HepG2 (cell line): ENCODE measurements around the gene DCDC1. TPM values are rescaled to one million over a fixed set of nuclear protein-coding genes. Genes with fewer than 3 reads are reported as not detected.

Experiments
- ATAC-seq: fragments of 200-7000 bp; cut with Tn5 transposase; 3 replicates; pipeline ENCODE4 v1.9.1; 2020; ENCODE audit warnings: mild to moderate bottlenecking, moderate library complexity
- BruUV-seq: library from RNA; stranded (reverse); fragments of 400-500 nt; replicated peaks from 2 replicates; lab custom pipeline; 2021; lab: Mats Ljungman, UMichigan
- CTCF ChIA-PET: fragments of 300-600 bp; formaldehyde crosslinking; extraction: SDS; loops from one replicate; lab custom pipeline; 2021; ENCODE audit warnings: low total read pairs, inconsistent platforms, low intra/inter-chr PET ratio; lab: Yijun Ruan, JAX
- POLR2A ChIA-PET: fragments of 350-600 bp; sonication (Branson Sonifier 250); formaldehyde crosslinking; loops from one replicate; lab custom pipeline; 2020; ENCODE audit warnings: antibody characterized with exemption, inconsistent platforms; lab: Yijun Ruan, JAX
- DNase-seq: peaks from one replicate; pipeline ENCODE4 v3.0.0-alpha.2; 2015; ENCODE audit warnings: low spot score
- FAIRE-seq: peaks from 3 replicates; lab custom pipeline; 2011; peaks lifted over from hg19 to GRCh38; lab: Jason Lieb, UNC
- H2AFZ ChIP-seq: one replicate; pipeline ENCODE4 v1.6.1; 2011; ENCODE audit warnings: low read length, inconsistent platforms
- H3K27ac ChIP-seq: fragments of 300-600 bp; 3 replicates; pipeline ENCODE4 v1.8.0; 2011; ENCODE audit warnings: mixed run types, mild to moderate bottlenecking, mixed read lengths, low read length, inconsistent platforms; ENCODE audit not compliant: insufficient read depth; ENCODE audit errors: extremely low read length
- H3K27me3 ChIP-seq, 2 experiments: fragments of 200-600 bp in 1 of 2; 2 replicates in 1 of 2; 3 replicates in 1 of 2; pipeline versions ENCODE4 v1.6.0 to v1.8.0; 2011; ENCODE audit warnings: low read length in 2 of 2, mild to moderate bottlenecking in 2 of 2, moderate library complexity in 2 of 2, inconsistent platforms in 1 of 2; ENCODE audit not compliant: insufficient read depth in 2 of 2, control insufficient read depth in 1 of 2
- H3K36me3 ChIP-seq, 2 experiments: fragments of 200-600 bp in 1 of 2; replicated peaks in 1 of 2; 2 replicates in 1 of 2; 3 replicates in 1 of 2; pipeline versions ENCODE4 v1.5.1 to v1.8.0; 2011; ENCODE audit warnings: low read length in 2 of 2, inconsistent platforms in 1 of 2; ENCODE audit not compliant: insufficient read depth in 2 of 2, control insufficient read depth in 1 of 2
- H3K4me1 ChIP-seq: 2 replicates; pipeline ENCODE4 v1.5.1; 2012; ENCODE audit warnings: low read length, inconsistent platforms; ENCODE audit not compliant: insufficient read depth
- H3K4me2 ChIP-seq: 2 replicates; pipeline ENCODE4 v1.6.0; 2011; ENCODE audit warnings: low read depth, low read length, inconsistent platforms
- H3K4me3 ChIP-seq, 3 experiments: fragments of 200-600 bp in 1 of 3; sonication (generic), shearing (Covaris generic) in 1 of 3; replicated peaks in 1 of 3; 2 replicates each; pipeline ENCODE4 v1.5.1; 2011 to 2016; ENCODE audit warnings: low read length in 3 of 3, inconsistent platforms in 2 of 3, low read depth in 2 of 3, mild to moderate bottlenecking in 2 of 3, control low read depth in 1 of 3, mixed read lengths in 1 of 3; ENCODE audit not compliant: insufficient read depth in 1 of 3
- H3K79me2 ChIP-seq: one replicate; pipeline ENCODE4 v1.6.1; 2011; ENCODE audit warnings: low read length, inconsistent platforms; ENCODE audit not compliant: insufficient read depth
- H3K9ac ChIP-seq: 2 replicates; pipeline ENCODE4 v1.6.0; 2011; ENCODE audit warnings: mild to moderate bottlenecking, low read depth, low read length, inconsistent platforms; ENCODE audit not compliant: insufficient read depth
- H3K9me3 ChIP-seq: 2 replicates; pipeline ENCODE4 v1.5.1; 2012; ENCODE audit warnings: mild to moderate bottlenecking, low read length
- H4K20me1 ChIP-seq: 2 replicates; pipeline ENCODE4 v1.6.0; 2011; ENCODE audit warnings: inconsistent platforms, mild to moderate bottlenecking, low read length, moderate library complexity; ENCODE audit not compliant: insufficient read depth
- BCL6 ChIP-seq: IDR thresholded peaks from 2 replicates; pipeline ENCODE4 v1.6.1; 2016; ENCODE audit warnings: missing genetic modification reagents, missing compliant biosample characterization
- HDAC2 ChIP-seq: sonication (generic); formaldehyde crosslinking; IDR thresholded peaks from 2 replicates; pipeline ENCODE4 v1.4.0; 2020; ENCODE audit warnings: missing genetic modification reagents
- KLF15 ChIP-seq: sonication (generic); formaldehyde crosslinking; IDR thresholded peaks from 2 replicates; pipeline ENCODE4 v1.8.1; 2023; ENCODE audit warnings: borderline replicate concordance, mild to moderate bottlenecking, inconsistent platforms, missing genetic modification reagents, mixed read lengths
- PRPF4 ChIP-seq: fragments of 200-400 bp; formaldehyde crosslinking; IDR thresholded peaks from 2 replicates; pipeline ENCODE4 v1.6.1; 2016; ENCODE audit warnings: low read length, low read depth; ENCODE audit not compliant: poor library complexity, severe bottlenecking
- ZMYM3 ChIP-seq: sonication (generic); formaldehyde crosslinking; IDR thresholded peaks from 2 replicates; pipeline ENCODE4 v1.5.1; 2020; ENCODE audit warnings: mild to moderate bottlenecking, missing genetic modification reagents
- ZNF567 ChIP-seq: sonication (generic); formaldehyde crosslinking; IDR thresholded peaks from 2 replicates; pipeline ENCODE4 v1.8.1; 2023; ENCODE audit warnings: mild to moderate bottlenecking, missing genetic modification reagents, borderline replicate concordance
- WGBS: methylation state at CpG from one replicate; pipeline ENCODE4 v1.1.6; 2017; ENCODE audit warnings: low lambda C conversion rate; 5-methylcytosine and 5-hydroxymethylcytosine counted together
- in situ Hi-C: cut with HindIII; loops from 2 replicates; pipeline ENCODE4 v1.10.0; 2017; ENCODE audit warnings: low pct_unique_long_range_greater_than_20kb; ENCODE audit not compliant: extremely low pct_ligation_motif_present
- intact Hi-C: fragments of 100-400 bp; cut with micrococcal nuclease; formaldehyde crosslinking; loops from one replicate; pipeline ENCODE4 v1.10.0; 2022; ENCODE audit not compliant: unreplicated experiment
- polyA plus RNA-seq, 8 experiments: library from polyadenylated mRNA; depleted of rRNA in 3 of 8; stranded (reverse) in 7 of 8; unstranded in 1 of 8; fragments of >200 nt; fragmentation: Illumina TruSeq in 4 of 8; extraction: Trizol in 4 of 8; gene quantifications; 2 replicates each; pipeline versions ENCODE4 v1.2.1 to v1.2.3, GENCODE V29; 2011 to 2016; ENCODE audit warnings: low read depth in 4 of 8, missing spikeins in 1 of 8, mixed read lengths in 1 of 8; ENCODE audit not compliant: insufficient read depth in 1 of 8
- total RNA-seq, 5 experiments: library from RNA; depleted of rRNA; stranded (reverse); fragments of >200 nt; fragmentation: Illumina TruSeq; extraction: Trizol; gene quantifications; 2 replicates each; pipeline ENCODE4 v1.2.3, GENCODE V29; 2016; ENCODE audit warnings: low read depth in 1 of 5
- TF ChIP-seq, protein P1 (sequence below), 2 experiments: IDR thresholded peaks; 2 replicates each; pipeline ENCODE4 v1.6.1; 2011 to 2012; ENCODE audit warnings: low read length in 2 of 2, borderline replicate concordance in 1 of 2, low read depth in 1 of 2, mild to moderate bottlenecking in 1 of 2, moderate library complexity in 1 of 2

DCDC1 gene
- total and polyA plus RNA-seq, 2 of the 13 experiments (the other 11 are each of a cell fraction or from before 2014, with no cell fraction given): 0.12 to 0.27 TPM

DNA sequence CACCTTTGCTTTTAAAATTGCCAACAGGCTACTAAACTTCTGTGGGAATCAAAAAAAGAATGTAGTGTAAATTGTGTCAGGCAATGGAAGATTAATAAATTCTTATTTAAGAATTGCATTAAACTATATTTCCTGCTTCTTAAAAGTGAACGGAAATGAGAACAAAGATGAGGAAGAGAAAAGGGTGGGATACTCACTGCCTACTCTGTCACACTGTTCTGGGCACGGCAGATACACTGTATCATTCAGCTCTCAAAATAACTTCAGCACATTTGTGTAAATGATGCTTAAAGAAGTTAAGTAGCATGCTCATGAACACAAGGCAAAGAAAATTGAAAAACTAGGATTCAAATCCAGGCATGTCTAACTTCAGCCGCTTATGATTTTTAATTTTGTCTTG, 218.7 kb downstream of the DCDC1 start:
- H2AFZ ChIP-seq: no peak overlapping the region
- ChIA-PET POLR2A (no interaction called here), CTCF (no interaction called here)
- H3K27ac ChIP-seq: no peak overlapping the region
- ATAC-seq (no peak), FAIRE-seq (no peak), DNase-seq (no peak)
- TF ChIP-seq HDAC2 (no peak), PRPF4 (no peak), ZMYM3 (CRISPR knock-in tag) (no peak), BCL6 (no peak), KLF15 (no peak), ZNF567 (CRISPR knock-in tag) (no peak)
- TF ChIP-seq, protein P1, sequence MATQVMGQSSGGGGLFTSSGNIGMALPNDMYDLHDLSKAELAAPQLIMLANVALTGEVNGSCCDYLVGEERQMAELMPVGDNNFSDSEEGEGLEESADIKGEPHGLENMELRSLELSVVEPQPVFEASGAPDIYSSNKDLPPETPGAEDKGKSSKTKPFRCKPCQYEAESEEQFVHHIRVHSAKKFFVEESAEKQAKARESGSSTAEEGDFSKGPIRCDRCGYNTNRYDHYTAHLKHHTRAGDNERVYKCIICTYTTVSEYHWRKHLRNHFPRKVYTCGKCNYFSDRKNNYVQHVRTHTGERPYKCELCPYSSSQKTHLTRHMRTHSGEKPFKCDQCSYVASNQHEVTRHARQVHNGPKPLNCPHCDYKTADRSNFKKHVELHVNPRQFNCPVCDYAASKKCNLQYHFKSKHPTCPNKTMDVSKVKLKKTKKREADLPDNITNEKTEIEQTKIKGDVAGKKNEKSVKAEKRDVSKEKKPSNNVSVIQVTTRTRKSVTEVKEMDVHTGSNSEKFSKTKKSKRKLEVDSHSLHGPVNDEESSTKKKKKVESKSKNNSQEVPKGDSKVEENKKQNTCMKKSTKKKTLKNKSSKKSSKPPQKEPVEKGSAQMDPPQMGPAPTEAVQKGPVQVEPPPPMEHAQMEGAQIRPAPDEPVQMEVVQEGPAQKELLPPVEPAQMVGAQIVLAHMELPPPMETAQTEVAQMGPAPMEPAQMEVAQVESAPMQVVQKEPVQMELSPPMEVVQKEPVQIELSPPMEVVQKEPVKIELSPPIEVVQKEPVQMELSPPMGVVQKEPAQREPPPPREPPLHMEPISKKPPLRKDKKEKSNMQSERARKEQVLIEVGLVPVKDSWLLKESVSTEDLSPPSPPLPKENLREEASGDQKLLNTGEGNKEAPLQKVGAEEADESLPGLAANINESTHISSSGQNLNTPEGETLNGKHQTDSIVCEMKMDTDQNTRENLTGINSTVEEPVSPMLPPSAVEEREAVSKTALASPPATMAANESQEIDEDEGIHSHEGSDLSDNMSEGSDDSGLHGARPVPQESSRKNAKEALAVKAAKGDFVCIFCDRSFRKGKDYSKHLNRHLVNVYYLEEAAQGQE (IDR thresholded peaks at IDR 0.05; ENCODE audit: borderline replicate concordance in 1 of 2, low read depth in 1 of 2, low read length in 2 of 2): no peak
- intact Hi-C loops: no loop called here
- no peaks in the 10 kb centered on the region for H3K27me3 ChIP-seq
- no peaks in the 10 kb centered on the region for H3K36me3 ChIP-seq
- BruUV-seq: no TSS peak
- H3K9me3 ChIP-seq: no peaks in the 10 kb centered on the region
- WGBS: 2% methylated on average over 3 of the region's 3 CpGs
- H3K9ac ChIP-seq: no peak overlapping the region
- H3K4me2 ChIP-seq: no peak overlapping the region
- H3K79me2 ChIP-seq: no peaks in the 10 kb centered on the region
- H3K4me1 ChIP-seq: no peaks in the 10 kb centered on the region
- in situ Hi-C loops: no loop called here
- no peaks in the 10 kb centered on the region for H4K20me1 ChIP-seq
- H3K4me3 ChIP-seq: no peak overlapping the region
